Endothelial cell of umbilical vein (primary cell): ENCODE data around the gene ZNF222. TPM values are rescaled to one million over a fixed set of nuclear protein-coding genes. Genes with fewer than 3 reads are reported as not detected.

ENCODE experiments used
- BruUV-seq: library from RNA; stranded (reverse); fragments of 400-500 nt; replicated peaks from 2 replicates; lab custom pipeline; 2021; lab: Mats Ljungman, UMichigan
- CTCF ChIA-PET: fragments of 300-600, 350-600 bp; sonication (Branson Sonifier 250); formaldehyde crosslinking; loops from one replicate; lab custom pipeline; 2021; ENCODE audit warnings: antibody characterized with exemption, inconsistent platforms; lab: Charles Lee
- POLR2A ChIA-PET: fragments of 300-600, 350-600 bp; sonication (Branson Sonifier 250); formaldehyde crosslinking; loops from one replicate; lab custom pipeline; 2021; ENCODE audit warnings: antibody characterized with exemption, inconsistent platforms; lab: Charles Lee
- DNase-seq: peaks from one replicate; pipeline ENCODE4 v3.0.0-alpha.2; 2011; ENCODE audit warnings: low read depth, low spot score
- FAIRE-seq: peaks from 2 replicates; lab custom pipeline; 2011; peaks lifted over from hg19 to GRCh38; lab: Jason Lieb, UNC
- H2AFZ ChIP-seq: 2 replicates; pipeline ENCODE4 v1.6.0; 2012; ENCODE audit warnings: low read depth, low read length, control low read depth, inconsistent platforms
- H3K27ac ChIP-seq: 2 replicates; pipeline ENCODE4 v1.5.1; 2011; ENCODE audit warnings: low read depth, mild to moderate bottlenecking, control low read depth, low read length, moderate library complexity; ENCODE audit not compliant: insufficient read depth
- H3K27me3 ChIP-seq, 2 experiments: 2 replicates each; pipeline versions ENCODE4 v1.6.0 to v1.6.1; 2011; ENCODE audit warnings: low read length in 2 of 2, mixed read lengths in 1 of 2; ENCODE audit not compliant: control insufficient read depth in 2 of 2, insufficient read depth in 2 of 2
- H3K36me3 ChIP-seq, 2 experiments: 2 replicates in 1 of 2; 3 replicates in 1 of 2; pipeline ENCODE4 v1.5.1; 2011; ENCODE audit warnings: low read length in 2 of 2, mild to moderate bottlenecking in 1 of 2, moderate library complexity in 1 of 2; ENCODE audit not compliant: control insufficient read depth in 2 of 2, insufficient read depth in 2 of 2; ENCODE audit errors: extremely low read depth in 1 of 2
- H3K4me1 ChIP-seq: 3 replicates; pipeline ENCODE4 v1.5.1; 2011; ENCODE audit warnings: mild to moderate bottlenecking, low read length; ENCODE audit not compliant: control insufficient read depth, insufficient read depth; ENCODE audit errors: extremely low read depth
- H3K4me2 ChIP-seq: 2 replicates; pipeline ENCODE4 v1.6.1; 2011; ENCODE audit warnings: low read length, control low read depth, mixed read lengths; ENCODE audit not compliant: insufficient read depth
- H3K4me3 ChIP-seq, 3 experiments: fragments of 200-600 bp in 1 of 3; sonication (generic), shearing (Covaris generic) in 1 of 3; replicated peaks in 1 of 3; 2 replicates each; pipeline ENCODE4 v1.5.1; 2011 to 2016; ENCODE audit warnings: control low read depth in 3 of 3, low read length in 3 of 3, mild to moderate bottlenecking in 2 of 3, inconsistent platforms in 1 of 3, low read depth in 1 of 3, moderate library complexity in 1 of 3; ENCODE audit not compliant: insufficient read depth in 1 of 3
- H3K79me2 ChIP-seq: 2 replicates; pipeline ENCODE4 v1.6.0; 2012; ENCODE audit warnings: low read length, inconsistent platforms; ENCODE audit not compliant: control insufficient read depth, insufficient read depth
- H3K9ac ChIP-seq: replicated peaks from 2 replicates; pipeline ENCODE3; 2011; ENCODE audit warnings: low read length, control low read depth; ENCODE audit not compliant: insufficient read depth; ENCODE audit errors: extremely low read depth
- H3K9me1 ChIP-seq: replicated peaks from 3 replicates; pipeline ENCODE4 v1.6.0; 2011; ENCODE audit warnings: mild to moderate bottlenecking, low read length; ENCODE audit not compliant: control insufficient read depth, insufficient read depth; ENCODE audit errors: extremely low read depth
- H3K9me3 ChIP-seq: replicated peaks from 2 replicates; pipeline ENCODE4 v1.5.1; 2012; ENCODE audit warnings: low read length, inconsistent platforms; ENCODE audit not compliant: control insufficient read depth, insufficient read depth
- H4K20me1 ChIP-seq: replicated peaks from 2 replicates; pipeline ENCODE3; 2011; ENCODE audit warnings: mild to moderate bottlenecking, low read length; ENCODE audit not compliant: control insufficient read depth, insufficient read depth; ENCODE audit errors: extremely low read depth
- CTCF ChIP-seq, 2 donors: IDR thresholded peaks; 1 replicate in 1 of 2; 2 replicates in 1 of 2; pipeline ENCODE4 v1.5.1; 2011; ENCODE audit warnings: low read length in 2 of 2, mild to moderate bottlenecking in 2 of 2, moderate library complexity in 2 of 2, control low read depth in 1 of 2, inconsistent platforms in 1 of 2, low read depth in 1 of 2; ENCODE audit not compliant: insufficient read depth in 1 of 2; ENCODE audit errors: extremely low read depth in 1 of 2
- EZH2 ChIP-seq: IDR thresholded peaks from 2 replicates; pipeline ENCODE4 v1.6.1; 2012; ENCODE audit warnings: borderline replicate concordance, low read depth, mild to moderate bottlenecking, moderate library complexity, low read length, inconsistent platforms; ENCODE audit not compliant: severe bottlenecking
- FOS ChIP-seq: IDR thresholded peaks from 2 replicates; pipeline ENCODE4 v1.6.1; 2011; ENCODE audit warnings: mild to moderate bottlenecking, low read length, moderate library complexity, borderline replicate concordance; ENCODE audit not compliant: insufficient read depth
- GATA2 ChIP-seq: IDR thresholded peaks from 2 replicates; pipeline ENCODE4 v1.7.0; 2011; ENCODE audit warnings: low read depth, mild to moderate bottlenecking, moderate library complexity, mixed read lengths, low read length; ENCODE audit not compliant: insufficient read length, insufficient read depth
- JUN ChIP-seq: IDR thresholded peaks from 2 replicates; pipeline ENCODE4 v1.6.1; 2011; ENCODE audit warnings: borderline replicate concordance, low read depth; ENCODE audit not compliant: insufficient read length, insufficient read depth
- MAX ChIP-seq: IDR thresholded peaks from 2 replicates; pipeline ENCODE4 v1.6.1; 2011; ENCODE audit not compliant: insufficient read depth, insufficient read length
- MYC ChIP-seq: IDR thresholded peaks from one replicate; pipeline ENCODE4 v1.6.1; 2011; ENCODE audit warnings: mild to moderate bottlenecking, low read depth, low read length
- POLR2A ChIP-seq: IDR thresholded peaks from 2 replicates; pipeline ENCODE4 v1.6.1; 2012; ENCODE audit warnings: low read depth, mild to moderate bottlenecking, control low read depth, low read length
- POLR2AphosphoS5 ChIP-seq: IDR thresholded peaks from 2 replicates; pipeline ENCODE4 v1.6.1; 2012; ENCODE audit warnings: low read depth, mild to moderate bottlenecking, control low read depth, low read length, moderate library complexity; ENCODE audit not compliant: insufficient read depth
- dilution Hi-C: fragments of 300-500 bp; cut with MboI; formaldehyde crosslinking; loops from one replicate; pipeline ENCODE4 v1.15.0; 2019; ENCODE audit warnings: low sequenced_read_pairs; ENCODE audit not compliant: extremely low pct_ligation_motif_present
- intact Hi-C: fragments of 100-400 bp; cut with micrococcal nuclease; formaldehyde crosslinking; loops from one replicate; pipeline ENCODE4 v1.10.0; 2022
- polyA plus RNA-seq, 4 experiments: library from polyadenylated mRNA; depleted of rRNA in 3 of 4; stranded (reverse) in 3 of 4; unstranded in 1 of 4; fragments of >200 nt; gene quantifications; 2 replicates each; pipeline versions ENCODE4 v1.2.1 to v1.2.3, GENCODE V29; 2011 to 2012; ENCODE audit warnings: missing spikeins in 1 of 4
- small RNA-seq: library from RNA; depleted of rRNA; stranded (forward); fragments of <200 nt; gene quantifications from one replicate; pipeline ENCODE3, GENCODE V24; 2012; ENCODE audit warnings: low replicate concordance, low read depth; ENCODE audit not compliant: insufficient read depth, insufficient read length
- total RNA-seq: library from RNA; stranded (reverse); gene quantifications from 2 replicates; pipeline ENCODE4 v1.2.3, GENCODE V29; 2021

Gene ZNF222
- total and polyA plus RNA-seq, 2 donors (not counting 3 experiments of a cell fraction or from before 2014, with no cell fraction given), result 2.2 to 5.2 TPM

GRCh38 chr19:44076325-44076724 is 51.1 kb downstream of the ZNF222 start:
- H3K27ac ChIP-seq, result no peak overlapping the region
- intact Hi-C loops, result no loop called here
- no peak for TF ChIP-seq JUN
- no peak for TF ChIP-seq EZH2
- no peak for TF ChIP-seq MYC
- no peak for TF ChIP-seq MAX
- no peak for TF ChIP-seq GATA2
- TF ChIP-seq POLR2A, result no peak
- no peak for TF ChIP-seq CTCF (IDR thresholded peaks at IDR 0.05; ENCODE audit: extremely low read depth in 1 of 2, insufficient read depth in 1 of 2, low read depth in 1 of 2, low read length in 2 of 2)
- TF ChIP-seq FOS, result no peak
- TF ChIP-seq POLR2AphosphoS5, result no peak
- H3K36me3 ChIP-seq, result no peaks in the 10 kb centered on the region
- no peak overlapping the region for H2AFZ ChIP-seq
- no peaks in the 10 kb centered on the region for H3K79me2 ChIP-seq
- FAIRE-seq (no peak), DNase-seq (no peak)
- no peak overlapping the region for H3K9ac ChIP-seq
- peaks cover 10% of the 10 kb centered on the region for H3K4me1 ChIP-seq
- H3K9me3 ChIP-seq, result no peaks in the 10 kb centered on the region
- no peaks in the 10 kb centered on the region for H3K9me1 ChIP-seq
- dilution Hi-C loops, result no loop called here
- no peaks in the 10 kb centered on the region for H4K20me1 ChIP-seq
- BruUV-seq, result no TSS peak
- CTCF ChIA-PET, result no interaction called here
- POLR2A ChIA-PET, result no interaction called here
- no peak overlapping the region for H3K4me2 ChIP-seq
- H3K4me3 ChIP-seq, result no peak overlapping the region
- H3K27me3 ChIP-seq, result no peaks in the 10 kb centered on the region

Small RNAs within 50 kb of the gene (small RNA-seq; reads per million reads assigned to genes)
- gene AC006213.5, result not detected

Other genes starting within 250 kb of the ZNF222 start
- gene KCNN4, start 244.4 kb upstream of the ZNF222 start, total RNA-seq, result 0.35 TPM in 1 of 2 replicates, not detected in the other
- gene KCNN4, start 244.4 kb upstream of the ZNF222 start, polyA plus RNA-seq, result 0.27 and 0.29 TPM in 2 replicates
- not detected in 2 replicates for gene LYPD5, start 222.9 kb upstream of the ZNF222 start, total RNA-seq
- 0.11 and 0.28 TPM in 2 replicates for gene LYPD5, start 222.9 kb upstream of the ZNF222 start, polyA plus RNA-seq
- 6.0 and 10.7 TPM in 2 replicates for gene ZNF283, start 198.1 kb upstream of the ZNF222 start, total RNA-seq
- 1.4 and 1.9 TPM in 2 replicates for gene ZNF283, start 198.1 kb upstream of the ZNF222 start, polyA plus RNA-seq
- gene ZNF404, start 141.4 kb upstream of the ZNF222 start, total RNA-seq, result 0.62 and 1.5 TPM in 2 replicates
- 0.37 and 0.68 TPM in 2 replicates for gene ZNF404, start 141.4 kb upstream of the ZNF222 start, polyA plus RNA-seq
- 10.8 and 11.2 TPM in 2 replicates for gene ZNF45, start 90.1 kb upstream of the ZNF222 start, total RNA-seq
- gene ZNF45, start 90.1 kb upstream of the ZNF222 start, polyA plus RNA-seq, result 4.7 and 6.1 TPM in 2 replicates
- 4.2 and 6.0 TPM in 2 replicates for gene ZNF221, start 74.2 kb upstream of the ZNF222 start, total RNA-seq
- gene ZNF221, start 74.2 kb upstream of the ZNF222 start, polyA plus RNA-seq, result 0.45 and 1.4 TPM in 2 replicates
- gene ZNF155, start 41.2 kb upstream of the ZNF222 start, total RNA-seq, result 5.9 and 7.6 TPM in 2 replicates
- gene ZNF155, start 41.2 kb upstream of the ZNF222 start, polyA plus RNA-seq, result 1.8 and 2.0 TPM in 2 replicates
- 2.9 TPM in 2 replicates for gene ZNF230, start 22.4 kb upstream of the ZNF222 start, total RNA-seq
- gene ZNF230, start 22.4 kb upstream of the ZNF222 start, polyA plus RNA-seq, result 1.4 and 1.5 TPM in 2 replicates
- 3.4 and 3.7 TPM in 2 replicates for gene ZNF223, start 26.7 kb downstream of the ZNF222 start, total RNA-seq
- gene ZNF223, start 26.7 kb downstream of the ZNF222 start, polyA plus RNA-seq, result 1.2 and 1.6 TPM in 2 replicates
- 2.4 and 2.7 TPM in 2 replicates for gene ZNF284, start 46.8 kb downstream of the ZNF222 start, total RNA-seq
- gene ZNF284, start 46.8 kb downstream of the ZNF222 start, polyA plus RNA-seq, result 0.98 and 1.1 TPM in 2 replicates
- 19.4 and 21.8 TPM in 2 replicates for gene ZNF224, start 69.0 kb downstream of the ZNF222 start, total RNA-seq
- 6.8 and 8.5 TPM in 2 replicates for gene ZNF224, start 69.0 kb downstream of the ZNF222 start, polyA plus RNA-seq
- gene ZNF225, start 88.0 kb downstream of the ZNF222 start, total RNA-seq, result 3.9 and 4.1 TPM in 2 replicates
- 0.83 and 0.92 TPM in 2 replicates for gene ZNF225, start 88.0 kb downstream of the ZNF222 start, polyA plus RNA-seq
- gene ZNF234, start 116.2 kb downstream of the ZNF222 start, total RNA-seq, result 10.6 and 11.9 TPM in 2 replicates
- 2.1 and 2.5 TPM in 2 replicates for gene ZNF234, start 116.2 kb downstream of the ZNF222 start, polyA plus RNA-seq
- 19.7 and 19.8 TPM in 2 replicates for gene ZNF226, start 139.7 kb downstream of the ZNF222 start, total RNA-seq
- gene ZNF226, start 139.7 kb downstream of the ZNF222 start, polyA plus RNA-seq, result 5.9 and 8.8 TPM in 2 replicates
- gene ZNF227, start 187.2 kb downstream of the ZNF222 start, total RNA-seq, result 17.2 and 17.8 TPM in 2 replicates
- 2.8 and 3.4 TPM in 2 replicates for gene ZNF227, start 187.2 kb downstream of the ZNF222 start, polyA plus RNA-seq
- gene ZNF233, start 234.5 kb downstream of the ZNF222 start, total RNA-seq, result 0.76 and 0.88 TPM in 2 replicates
- gene ZNF233, start 234.5 kb downstream of the ZNF222 start, polyA plus RNA-seq, result 0.15 and 0.25 TPM in 2 replicates